ENCODE data around the gene GIT1.

Gene GIT1

DNA sequence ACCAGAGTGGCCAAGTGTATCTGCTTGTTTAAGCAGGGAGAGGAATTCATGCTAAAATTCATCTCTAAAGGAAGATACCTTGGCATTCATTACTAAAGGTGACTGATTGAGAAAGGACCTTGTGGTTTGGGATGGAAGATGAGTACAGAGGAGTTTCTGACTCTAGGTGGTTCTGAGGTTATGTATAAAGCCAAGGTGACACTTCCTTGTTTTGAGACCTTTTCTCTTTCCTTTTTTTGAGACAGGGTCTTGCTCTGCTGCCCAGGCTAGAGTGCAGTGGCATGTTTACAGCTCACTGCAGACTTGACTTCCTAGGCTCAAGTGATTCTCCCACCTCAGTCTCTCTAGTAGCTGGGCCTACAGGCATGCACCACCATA, 31.7 kb downstream of the GIT1 start:
- TF ChIP-seq, protein P1, sequence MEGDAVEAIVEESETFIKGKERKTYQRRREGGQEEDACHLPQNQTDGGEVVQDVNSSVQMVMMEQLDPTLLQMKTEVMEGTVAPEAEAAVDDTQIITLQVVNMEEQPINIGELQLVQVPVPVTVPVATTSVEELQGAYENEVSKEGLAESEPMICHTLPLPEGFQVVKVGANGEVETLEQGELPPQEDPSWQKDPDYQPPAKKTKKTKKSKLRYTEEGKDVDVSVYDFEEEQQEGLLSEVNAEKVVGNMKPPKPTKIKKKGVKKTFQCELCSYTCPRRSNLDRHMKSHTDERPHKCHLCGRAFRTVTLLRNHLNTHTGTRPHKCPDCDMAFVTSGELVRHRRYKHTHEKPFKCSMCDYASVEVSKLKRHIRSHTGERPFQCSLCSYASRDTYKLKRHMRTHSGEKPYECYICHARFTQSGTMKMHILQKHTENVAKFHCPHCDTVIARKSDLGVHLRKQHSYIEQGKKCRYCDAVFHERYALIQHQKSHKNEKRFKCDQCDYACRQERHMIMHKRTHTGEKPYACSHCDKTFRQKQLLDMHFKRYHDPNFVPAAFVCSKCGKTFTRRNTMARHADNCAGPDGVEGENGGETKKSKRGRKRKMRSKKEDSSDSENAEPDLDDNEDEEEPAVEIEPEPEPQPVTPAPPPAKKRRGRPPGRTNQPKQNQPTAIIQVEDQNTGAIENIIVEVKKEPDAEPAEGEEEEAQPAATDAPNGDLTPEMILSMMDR (conservative IDR thresholded peaks at IDR 0.05; ENCODE audit: low read depth), result no peak
- no peak for DNase-seq (ENCODE audit: low spot score)
- POLR2A ChIA-PET (ENCODE audit: low non-redundant PET), result no interaction called here
- H3K27ac ChIP-seq, result no peak overlapping the region
- CTCF ChIA-PET, result interaction anchor here (1.6 kb wide), 1 partner anchor 188 kb away, joined by 3 read pairs; no protein-coding TSS in a partner anchor

DNA sequence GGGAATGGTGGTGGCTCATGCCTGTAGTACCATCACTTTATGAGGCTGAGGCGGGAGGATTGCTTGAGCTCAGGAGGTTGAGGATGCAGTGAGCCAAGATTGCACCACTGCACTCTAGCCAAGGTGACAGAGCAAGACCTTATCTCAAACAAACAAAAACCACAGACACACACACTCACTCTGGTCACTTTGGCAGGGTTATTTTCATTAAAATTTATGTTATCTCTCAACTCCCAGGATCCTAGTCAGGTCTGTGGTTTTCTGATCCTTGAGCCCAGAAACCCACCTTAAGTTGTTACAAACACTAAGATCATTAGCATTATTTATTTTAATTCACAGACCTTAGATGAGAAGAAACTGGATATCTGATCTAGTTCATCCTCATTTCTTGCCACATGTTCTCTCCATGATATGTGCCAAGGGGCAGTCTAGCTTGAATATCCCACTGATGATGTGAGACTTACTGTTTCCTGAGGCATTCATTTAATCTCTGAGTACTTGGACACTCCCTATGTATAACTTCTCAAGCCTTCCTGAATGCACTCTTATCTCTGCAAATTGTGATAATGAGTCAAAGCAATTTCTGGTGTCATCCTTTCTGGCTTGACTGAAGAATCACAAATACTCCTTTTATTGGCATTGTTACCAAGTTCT, 32.2 kb downstream of the GIT1 start:
- peak; percentile 13 for DNase-seq (ENCODE audit: low spot score)
- no peak overlapping the region for H3K27ac ChIP-seq
- TF ChIP-seq, protein P1 (conservative IDR thresholded peaks at IDR 0.05; ENCODE audit: low read depth), result no peak
- POLR2A ChIA-PET (ENCODE audit: low non-redundant PET), result no interaction called here
- CTCF ChIA-PET, result interaction anchor here (1.6 kb wide), 1 partner anchor 187 kb away, joined by 3 read pairs; no protein-coding TSS in a partner anchor

DNA sequence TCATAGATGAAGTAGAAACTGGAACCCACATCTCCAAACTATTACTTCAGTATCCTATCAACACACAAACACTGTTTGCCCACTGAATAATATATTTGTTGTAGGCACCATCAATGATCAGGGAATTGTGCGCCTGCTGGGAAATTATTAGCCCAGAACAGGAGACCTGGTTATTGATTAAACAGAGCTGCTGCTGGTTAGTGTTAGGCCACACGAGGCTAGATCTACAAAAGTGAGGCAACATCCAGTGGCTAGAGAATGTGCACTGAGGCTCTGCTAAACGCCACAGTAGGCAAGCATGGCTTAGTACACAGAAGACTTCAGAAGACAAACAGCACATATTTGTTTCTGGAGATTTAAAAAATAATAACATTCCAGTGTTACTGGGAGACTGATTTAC, 33.6 kb downstream of the GIT1 start:
- ChIA-PET POLR2A (ENCODE audit: low non-redundant PET) (no interaction called here), CTCF (interaction anchor here (0.7 kb wide), 1 partner anchor 105 kb away, joined by 3 read pairs; no protein-coding TSS in a partner anchor)
- no peak overlapping the region for H3K27ac ChIP-seq
- TF ChIP-seq, protein P1 (conservative IDR thresholded peaks at IDR 0.05; ENCODE audit: low read depth), result no peak
- DNase-seq (ENCODE audit: low spot score), result no peak

DNA sequence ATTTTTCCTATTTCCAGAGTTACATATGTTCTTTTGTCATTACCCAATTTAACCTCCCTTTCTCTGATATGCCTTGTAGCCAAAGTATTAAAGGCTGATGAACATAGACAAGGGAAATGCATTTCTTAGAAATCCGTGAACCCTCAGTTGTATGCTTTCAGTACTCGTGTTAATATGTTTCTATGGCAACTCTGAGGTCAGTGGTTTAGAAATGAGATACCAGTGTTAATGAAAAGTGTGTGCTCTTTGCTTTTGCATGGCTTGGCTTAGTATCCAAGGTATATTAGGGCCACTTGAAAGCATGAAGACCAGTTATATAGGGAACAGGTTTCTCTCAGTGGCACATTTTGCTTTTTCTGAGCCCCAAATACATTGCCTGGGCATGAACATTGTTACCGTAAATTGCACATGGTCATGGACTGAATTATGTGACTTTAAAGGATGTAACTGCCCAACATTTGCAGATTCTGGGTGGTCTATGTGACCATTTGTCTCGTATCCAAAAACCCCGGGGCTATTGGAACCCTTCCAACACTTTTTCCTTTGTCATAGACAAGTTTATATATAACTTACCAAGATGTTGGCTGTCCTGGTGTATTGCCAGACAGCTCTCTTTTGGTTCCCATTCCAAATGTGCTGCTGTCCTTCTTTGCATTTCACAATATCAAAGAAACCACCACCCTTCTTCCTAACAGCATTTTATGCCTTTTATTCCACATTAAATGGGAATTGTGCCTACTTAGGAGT, 40.1 kb downstream of the GIT1 start:
- no peak overlapping the region for H3K27ac ChIP-seq
- ChIA-PET CTCF (interaction anchor here (0.5 to 0.7 kb wide), 3 partner anchors 13 to 68 kb away, joined by 3 read pairs; no protein-coding TSS in a partner anchor), POLR2A (ENCODE audit: low non-redundant PET) (no interaction called here)
- TF ChIP-seq, protein P1 (conservative IDR thresholded peaks at IDR 0.05; ENCODE audit: low read depth), result no peak
- DNase-seq (ENCODE audit: low spot score), result no peak

DNA sequence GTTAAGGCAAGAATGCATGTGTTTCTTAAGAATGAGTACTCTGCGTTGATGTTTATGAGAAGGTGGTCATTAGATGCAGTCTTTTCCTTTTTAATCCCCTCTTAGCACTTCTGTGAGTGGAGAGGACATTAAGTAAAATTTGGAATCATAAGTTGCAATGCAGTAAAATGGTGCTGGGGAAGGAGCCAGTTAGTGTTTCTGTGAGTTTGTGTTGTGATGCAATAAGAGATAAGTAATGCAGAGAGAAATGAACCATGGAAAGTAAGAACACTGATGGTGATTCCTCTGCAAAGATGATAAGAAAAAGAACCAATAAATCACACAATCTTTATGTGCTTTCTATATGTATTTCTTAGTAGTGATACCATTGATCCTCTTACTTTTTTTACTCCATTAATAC, 42.6 kb downstream of the GIT1 start:
- POLR2A ChIA-PET (ENCODE audit: low non-redundant PET), result no interaction called here
- no peak overlapping the region for H3K27ac ChIP-seq
- CTCF ChIA-PET, result interaction anchor here (0.6 kb wide), 1 partner anchor 18 kb away, joined by 4 read pairs; no protein-coding TSS in a partner anchor
- no peak for DNase-seq (ENCODE audit: low spot score)
- TF ChIP-seq, protein P1 (conservative IDR thresholded peaks at IDR 0.05; ENCODE audit: low read depth), result no peak

DNA sequence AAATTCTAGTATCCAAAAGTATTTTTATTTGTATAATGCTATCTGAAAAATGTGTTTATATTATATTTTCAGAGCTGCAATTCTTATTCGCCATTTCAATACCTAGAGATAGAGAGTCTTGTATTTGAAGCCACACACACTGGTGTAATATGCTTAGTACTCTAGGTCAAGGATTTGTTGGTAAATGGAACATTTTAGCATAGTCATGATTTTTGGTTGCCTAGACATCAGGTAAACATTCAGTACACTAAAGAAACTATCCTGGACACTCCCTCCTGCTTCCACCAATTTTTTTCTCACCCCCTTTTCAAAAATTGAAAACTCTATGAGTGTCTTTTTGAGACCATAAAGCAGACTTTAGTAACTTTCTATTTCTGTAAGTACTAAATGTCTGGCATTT, 43.4 kb downstream of the GIT1 start:
- no peak for DNase-seq (ENCODE audit: low spot score)
- H3K27ac ChIP-seq, result no peak overlapping the region
- TF ChIP-seq, protein P1 (conservative IDR thresholded peaks at IDR 0.05; ENCODE audit: low read depth), result no peak
- CTCF ChIA-PET, result interaction anchor here (0.5 kb wide), 1 partner anchor 1526 kb away, joined by 5 read pairs; no protein-coding TSS in a partner anchor
- POLR2A ChIA-PET (ENCODE audit: low non-redundant PET), result no interaction called here
